ENCODE results near the gene TNNT2.

GRCh38 chr1:201396861-201397464, 19.5 kb upstream of the TNNT2 start:
- TF ChIP-seq ZNF384 (IDR thresholded peaks at IDR 0.05) = no peak
- no peak for TF ChIP-seq FOXM1 (IDR thresholded peaks at IDR 0.05; ENCODE audit: borderline replicate concordance)
- TF ChIP-seq FOXA1 (IDR thresholded peaks at IDR 0.05) = no peak
- no peak for TF ChIP-seq SP1 (IDR thresholded peaks at IDR 0.05)
- TF ChIP-seq SUZ12 (IDR thresholded peaks at IDR 0.05) = no peak

Data from HEK293T (cell line).